Iris pigment epithelial cell (primary cell): Measurements from ENCODE around the gene SFMBT2.

Source experiments
- DNase-seq: peaks from one replicate; pipeline ENCODE4 v3.0.0-alpha.2; 2011; ENCODE audit warnings: low read depth

The SFMBT2 gene

GRCh38 chr10:7410862-7411670 is at the start of gene SFMBT2:
TSS of gene SFMBT2 (minus strand) at chr10:7411034. CDS start at chr10:7381898, 29,136 bp downstream.
- DNase-seq, result peak; percentile 35

DNA sequence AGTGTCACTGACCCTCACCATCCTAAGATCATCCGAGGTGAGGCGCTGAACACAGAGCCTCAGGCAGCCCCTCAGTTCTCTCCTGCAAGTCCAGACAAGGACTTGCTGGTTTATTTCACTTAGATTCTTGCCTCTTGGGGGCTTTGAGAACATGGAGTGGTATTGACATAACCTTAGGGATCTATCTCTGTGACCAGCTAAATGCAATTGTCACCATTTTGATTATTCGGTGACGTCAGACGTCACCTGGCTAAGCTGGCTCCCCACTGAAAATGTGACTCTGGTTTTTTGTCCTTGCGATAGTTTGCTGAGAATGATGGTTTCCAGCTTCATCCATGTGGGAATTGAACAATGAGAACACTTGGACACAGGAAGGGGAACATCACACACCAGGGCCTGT is 49.2 kb upstream of the SFMBT2 start:
- no peak for DNase-seq

DNA sequence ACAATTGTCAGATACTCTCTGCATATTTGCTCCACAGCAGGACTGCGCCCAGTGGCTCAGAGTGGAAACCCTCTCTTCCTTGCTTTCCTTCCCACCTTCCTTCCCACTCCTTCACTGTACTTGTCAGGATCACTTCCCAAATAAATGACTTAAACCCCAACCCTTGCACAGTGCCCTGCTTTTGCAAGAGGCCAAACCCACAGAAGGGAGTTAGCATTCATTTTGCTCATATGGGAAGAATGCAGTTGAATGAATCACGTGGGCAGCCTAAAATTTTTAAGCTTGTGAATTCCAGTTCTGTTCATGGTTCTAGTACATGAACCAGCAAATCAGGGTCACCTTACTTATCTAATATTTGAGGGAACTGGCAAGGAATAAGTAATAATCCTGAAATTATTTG is 47.7 kb upstream of the SFMBT2 start:
- DNase-seq, result no peak

GRCh38 chr10:7457478-7458316 is 46.9 kb upstream of the SFMBT2 start:
- no peak for DNase-seq

DNA sequence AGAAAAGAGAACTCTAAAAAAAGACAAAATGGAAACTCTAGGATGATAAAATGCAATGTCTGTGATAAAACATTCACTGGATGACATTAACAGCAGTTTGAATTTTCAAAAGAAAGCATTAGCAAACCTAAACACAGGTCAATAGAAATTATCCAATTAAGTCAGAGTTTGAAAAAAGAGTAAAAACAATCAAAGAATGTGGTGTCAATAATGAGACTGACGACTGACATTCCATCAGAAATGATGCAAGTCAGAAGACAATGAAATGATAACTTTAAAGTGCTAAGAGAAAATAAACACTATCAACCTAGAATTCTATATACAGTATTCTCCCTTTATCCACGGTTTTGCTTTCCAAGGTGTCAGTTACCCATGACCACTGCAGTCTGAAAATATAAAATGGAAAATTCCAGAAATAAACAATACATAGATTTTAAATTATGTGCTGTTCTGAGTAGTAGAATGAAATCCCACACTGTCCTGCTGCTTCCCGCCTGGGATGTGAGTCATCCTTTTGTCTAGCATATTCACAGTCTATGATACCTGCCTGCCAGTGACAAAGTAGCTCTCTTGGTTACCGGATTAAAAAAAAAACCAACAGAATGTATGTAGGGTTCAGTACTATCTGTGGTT is 38.3 kb upstream of the SFMBT2 start:
- no peak for DNase-seq

DNA sequence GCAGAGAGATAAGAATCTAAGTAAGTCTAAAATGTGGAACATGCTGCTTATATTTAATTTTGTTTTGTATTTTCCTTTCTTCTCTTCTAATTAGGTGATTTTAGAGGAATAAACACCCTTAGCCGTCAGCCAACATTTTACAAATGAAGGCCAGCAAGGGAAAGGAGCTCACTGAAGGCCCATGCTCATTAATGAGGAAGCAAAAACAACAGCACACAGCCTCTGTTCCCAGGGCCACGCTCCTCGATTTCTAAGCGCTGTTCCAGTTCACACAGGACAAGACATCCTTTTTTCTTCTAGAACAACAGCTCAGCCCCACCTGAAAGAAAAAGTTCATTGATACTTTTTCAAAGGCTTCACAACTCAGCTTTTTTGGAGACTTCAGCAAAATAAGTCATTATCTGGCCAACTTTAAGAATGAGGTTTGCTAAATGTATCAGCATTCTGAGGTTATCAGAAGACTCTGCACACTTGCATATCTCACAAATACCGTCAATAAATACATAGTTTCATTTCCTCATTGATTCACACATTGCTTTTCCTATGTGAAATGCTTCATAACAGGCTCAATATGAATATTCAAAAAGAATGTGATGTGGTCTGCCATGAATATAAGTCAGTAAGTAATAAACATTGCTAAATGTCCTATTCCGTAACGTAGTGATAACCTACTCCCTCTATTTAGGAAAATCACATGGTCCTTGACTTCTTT is 34.8 kb upstream of the SFMBT2 start:
- DNase-seq, result no peak

DNA sequence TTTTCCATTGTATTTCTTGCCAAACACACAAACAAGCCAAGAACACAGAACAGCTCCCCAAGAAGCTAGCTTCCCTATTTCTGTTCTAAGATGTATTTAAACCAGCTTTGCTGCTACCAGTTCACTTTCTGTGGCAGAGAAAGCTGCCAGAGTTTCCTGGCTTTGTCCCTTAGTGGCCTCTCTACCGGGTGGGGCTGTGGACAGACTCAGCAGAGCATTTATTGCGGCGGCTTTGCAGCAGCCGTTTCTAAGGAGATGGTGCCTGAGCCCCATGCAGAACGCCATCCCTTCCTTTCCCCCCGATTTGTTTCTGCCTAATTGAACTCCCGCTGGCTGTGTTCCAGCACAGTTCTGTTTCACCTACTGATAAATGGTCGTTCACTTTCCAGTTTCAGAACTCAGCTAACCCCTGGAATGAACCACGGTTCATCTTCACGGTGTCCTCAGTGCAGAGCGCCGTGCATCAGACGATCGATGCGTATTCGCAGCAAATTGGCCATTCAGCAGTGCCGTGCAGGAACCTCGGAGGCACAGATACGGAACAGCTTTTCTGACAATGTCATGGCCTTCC is 33.8 kb upstream of the SFMBT2 start:
- DNase-seq, result no peak

- DNase-seq, result no peak
These were observed 32.2 kb upstream of the SFMBT2 start for GRCh38 chr10:7443036-7443435.

- no peak for DNase-seq
These were observed 30.7 kb upstream of the SFMBT2 start for GRCh38 chr10:7441403-7442147.

DNA sequence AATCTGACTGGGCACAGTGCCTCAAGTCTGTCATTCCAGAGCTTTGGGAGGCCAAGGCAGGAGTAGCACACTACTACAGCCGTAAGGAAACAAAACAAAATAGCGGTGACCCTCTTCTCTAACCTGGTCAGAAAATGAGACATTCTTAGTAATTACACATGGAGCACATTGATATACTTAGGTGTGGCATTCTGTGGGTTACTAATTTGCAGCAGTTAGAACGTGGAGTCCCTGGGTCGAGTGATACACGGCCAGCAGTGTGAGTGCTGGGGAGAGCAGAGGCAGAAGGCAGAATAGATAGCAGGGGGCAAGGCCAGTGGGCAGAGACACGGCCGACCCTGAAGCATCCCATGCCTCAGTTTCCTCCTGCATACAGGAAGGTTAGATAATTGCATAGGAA is 28.9 kb upstream of the SFMBT2 start:
- DNase-seq, result no peak

GRCh38 chr10:7438196-7438986 is 27.6 kb upstream of the SFMBT2 start:
- DNase-seq, result no peak

- no peak for DNase-seq
These were observed 25.8 kb upstream of the SFMBT2 start for GRCh38 chr10:7436490-7437100.

DNA sequence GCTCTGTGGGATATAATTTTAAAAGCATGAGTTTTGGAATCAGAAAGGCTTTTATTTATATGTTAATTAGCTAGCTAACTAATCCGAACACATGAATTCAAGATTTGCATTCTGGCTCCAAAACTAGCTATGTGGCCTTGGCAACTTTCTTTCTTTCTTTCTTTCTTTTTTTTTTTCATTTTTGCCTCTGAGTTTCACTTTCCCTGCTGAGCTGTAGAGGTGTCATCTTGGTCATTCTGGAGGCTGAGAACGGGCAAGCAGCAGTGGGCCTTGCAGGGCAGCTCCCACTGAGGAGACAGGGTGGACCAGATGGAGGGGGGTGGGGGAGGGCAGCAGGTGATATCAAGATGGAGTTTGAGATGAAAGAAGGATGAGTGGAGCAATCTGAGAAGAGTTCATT is 24.8 kb upstream of the SFMBT2 start:
- no peak for DNase-seq

GRCh38 chr10:7434378-7434777 is 23.5 kb upstream of the SFMBT2 start:
- DNase-seq, result no peak

GRCh38 chr10:7433861-7434260 is 23.0 kb upstream of the SFMBT2 start:
- no peak for DNase-seq

- DNase-seq, result no peak
These were observed 22.3 kb upstream of the SFMBT2 start for GRCh38 chr10:7432884-7433726.

DNA sequence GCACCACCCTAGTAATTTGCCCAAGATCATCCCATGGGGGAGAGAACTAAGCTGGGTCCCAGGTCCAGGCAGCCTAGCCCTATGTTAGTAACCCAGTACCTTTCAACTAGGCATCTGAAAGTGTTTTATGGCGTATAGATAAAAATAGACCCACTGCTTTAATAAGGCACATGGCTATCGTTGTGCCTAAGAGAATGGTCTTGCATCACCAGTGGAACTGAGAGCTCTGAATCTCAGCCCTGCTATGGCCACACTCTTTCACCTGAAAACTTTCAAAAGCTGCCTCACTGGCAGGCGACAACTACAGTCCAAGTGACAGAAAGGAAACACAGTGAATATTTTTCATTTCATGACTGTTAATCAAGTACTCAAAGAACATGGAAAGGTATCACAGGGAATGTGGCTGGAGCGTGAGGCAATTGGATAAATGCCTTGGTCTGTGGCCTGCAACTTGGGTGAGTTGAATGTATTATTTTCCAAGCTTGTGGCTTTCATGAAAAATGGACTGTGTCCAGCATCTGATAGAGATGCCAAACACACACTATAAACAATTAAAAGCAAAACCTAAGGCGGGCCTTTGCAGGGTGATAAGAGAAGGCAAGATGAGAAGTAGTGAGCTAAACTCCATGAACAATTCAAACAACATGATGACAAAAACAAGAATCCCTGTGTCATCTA is 18.0 kb upstream of the SFMBT2 start:
- no peak for DNase-seq

DNA sequence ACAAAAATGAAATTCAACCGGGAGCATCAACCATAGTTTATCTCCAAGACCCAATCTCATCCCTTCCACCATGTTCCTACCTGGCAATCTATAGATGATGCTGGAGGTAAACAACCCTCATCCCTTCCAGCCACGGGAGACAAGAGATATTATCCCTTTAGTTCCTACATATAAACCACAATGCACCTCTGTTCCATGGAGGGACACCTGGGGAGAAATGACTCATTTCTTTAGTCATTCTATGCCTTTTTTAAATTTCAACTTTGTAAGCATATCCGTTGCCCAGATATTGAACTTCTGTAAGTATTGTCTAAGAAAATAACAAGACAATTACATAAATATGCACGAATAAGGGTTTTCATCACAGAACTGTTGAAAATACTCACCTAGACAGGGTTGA is 15.5 kb upstream of the SFMBT2 start:
- DNase-seq, result no peak
